Measurements from ENCODE around the gene HNRNPA2B1. TPM values are rescaled to one million over a fixed set of nuclear protein-coding genes. Genes with fewer than 3 reads are reported as not detected.

Gene HNRNPA2B1
- total and polyA plus RNA-seq, 2 of the 8 experiments (the other 6 are each of a cell fraction or from before 2014, with no cell fraction given), result 276 to 1,255 TPM

- TF ChIP-seq TAF7 (optimal IDR thresholded peaks at IDR 0.05; ENCODE audit: borderline replicate concordance, low read depth, low read length) (peak; percentile 37), ASH2L (IDR thresholded peaks at IDR 0.05; ENCODE audit: low read length) (no peak), EP300 (IDR thresholded peaks at IDR 0.05; ENCODE audit: borderline replicate concordance in 1 of 2, low read depth in 2 of 2, low read length in 2 of 2) (no peak), ATF2 (IDR thresholded peaks at IDR 0.05; ENCODE audit: low read length) (no peak), RNF2 (IDR thresholded peaks at IDR 0.05; ENCODE audit: borderline replicate concordance, low read depth, low read length, missing control alignments, poor library complexity, severe bottlenecking) (no peak)
These were observed 10.8 kb downstream of the HNRNPA2B1 start (continued) for GRCh38 chr7:26189697-26190096.

All from H1 (cell line).